GM19452 (cell line): ENCODE data around the gene IRAK1BP1.
"Not testable (repeated sequence)": the region's sequence is repeated elsewhere in the genome, so short reads cannot be mapped to it uniquely, and the experiment has no call there.

Source experiments
- ATAC-seq: cut with Tn5 transposase; IDR thresholded peaks from one replicate; pipeline ENCODE4 v1.9.1; 2021; ENCODE audit not compliant: unreplicated experiment

The IRAK1BP1 gene

GRCh38 chr6:78867370-78868040 is at the start of gene IRAK1BP1:
TSS of gene IRAK1BP1 (plus strand) at chr6:78867551. CDS start at chr6:78867577, 26 bp downstream.
- peak; percentile 98 for ATAC-seq

DNA sequence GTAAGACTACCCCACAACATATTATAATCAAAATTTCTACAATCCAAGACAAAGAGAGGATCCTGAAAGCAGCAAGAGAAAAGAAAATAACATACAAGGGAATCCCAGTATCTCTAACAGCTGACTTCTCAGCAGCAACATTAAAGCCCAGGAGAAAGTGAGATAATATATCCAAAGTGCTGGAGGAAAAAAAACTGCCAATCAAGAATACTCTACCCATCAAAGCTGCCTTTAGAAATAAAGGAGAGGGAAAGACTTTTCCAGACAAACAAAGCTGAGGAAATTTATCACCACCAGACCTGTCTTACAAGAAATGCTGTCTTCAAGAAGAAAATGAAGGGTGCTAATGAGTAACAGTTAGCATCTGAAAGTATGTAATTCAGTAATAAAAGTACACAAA is 43.3 kb upstream of the IRAK1BP1 start:
- no peak for ATAC-seq

- peak; percentile 54 for ATAC-seq
These were observed 37.9 kb upstream of the IRAK1BP1 start for GRCh38 chr6:78829407-78829806.

- no peak for ATAC-seq
These were observed 36.5 kb upstream of the IRAK1BP1 start for GRCh38 chr6:78830805-78831204.

- no peak for ATAC-seq
These were observed 35.9 kb upstream of the IRAK1BP1 start for GRCh38 chr6:78831492-78831891.

- ATAC-seq, result peak; percentile 60
These were observed 35.1 kb upstream of the IRAK1BP1 start for GRCh38 chr6:78832091-78832808.

DNA sequence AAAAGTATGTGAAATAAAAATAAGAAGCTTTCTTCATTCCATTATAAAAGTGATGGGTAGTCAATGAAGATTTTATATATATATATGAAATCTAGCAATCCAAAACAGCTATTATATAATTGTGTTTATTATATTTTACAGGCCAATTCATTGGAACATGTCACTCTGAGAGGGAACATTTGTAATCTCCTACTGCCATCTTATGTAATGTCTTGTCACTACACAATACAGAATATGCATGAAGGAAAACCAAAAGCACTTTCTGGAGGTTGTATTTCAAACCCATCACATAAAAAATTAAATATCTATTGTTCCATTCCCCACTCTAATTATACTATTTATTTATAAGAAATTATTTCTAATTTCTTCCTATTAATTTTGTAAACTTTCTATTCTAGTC is 31.5 kb upstream of the IRAK1BP1 start:
- ATAC-seq, result no peak

DNA sequence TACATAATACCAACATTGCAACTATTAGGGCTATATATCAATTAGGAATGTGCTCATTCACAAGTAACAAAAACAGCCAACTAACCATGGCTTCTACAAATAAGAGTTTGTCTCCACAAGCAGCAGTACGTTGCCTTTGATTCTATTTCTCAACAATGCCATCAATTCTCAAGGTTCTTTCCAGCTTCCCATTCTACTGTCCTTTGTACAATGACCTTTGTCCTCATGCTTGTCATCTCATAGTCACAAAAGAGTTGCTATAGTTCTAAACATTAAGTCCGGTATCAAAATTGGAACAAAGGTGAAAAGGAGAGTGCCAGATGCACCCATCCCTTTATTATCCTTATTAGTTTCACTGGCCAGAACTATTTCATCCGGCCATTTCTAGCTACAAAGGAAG is 30.8 kb upstream of the IRAK1BP1 start:
- no peak for ATAC-seq

- no peak for ATAC-seq
These were observed 26.2 kb upstream of the IRAK1BP1 start for GRCh38 chr6:78841111-78841510.

DNA sequence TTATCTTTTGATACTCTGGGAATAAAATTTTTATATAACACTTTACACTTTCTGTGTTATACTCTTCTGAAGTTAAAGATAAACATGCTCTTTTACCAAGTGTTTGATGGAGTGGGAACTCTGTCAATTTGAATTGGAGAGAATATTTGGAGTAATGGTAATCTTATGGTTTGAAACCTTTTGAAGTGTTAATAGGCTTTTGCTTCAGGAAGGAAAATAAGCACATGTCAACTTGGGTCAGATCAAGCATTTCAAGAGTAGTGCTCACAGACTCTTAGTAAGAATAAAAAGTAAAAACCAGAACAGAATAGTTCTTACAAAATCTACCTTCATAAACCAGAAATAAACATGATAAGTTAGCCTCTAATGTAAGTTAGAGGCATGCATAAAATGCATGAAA is 24.4 kb upstream of the IRAK1BP1 start:
- ATAC-seq, result no peak

- no peak for ATAC-seq
These were observed 22.5 kb upstream of the IRAK1BP1 start for GRCh38 chr6:78844899-78845298.

- no peak for ATAC-seq
These were observed 21.8 kb upstream of the IRAK1BP1 start for GRCh38 chr6:78845567-78845966.

- ATAC-seq, result no peak
These were observed 16.7 kb upstream of the IRAK1BP1 start for GRCh38 chr6:78850621-78851020.

DNA sequence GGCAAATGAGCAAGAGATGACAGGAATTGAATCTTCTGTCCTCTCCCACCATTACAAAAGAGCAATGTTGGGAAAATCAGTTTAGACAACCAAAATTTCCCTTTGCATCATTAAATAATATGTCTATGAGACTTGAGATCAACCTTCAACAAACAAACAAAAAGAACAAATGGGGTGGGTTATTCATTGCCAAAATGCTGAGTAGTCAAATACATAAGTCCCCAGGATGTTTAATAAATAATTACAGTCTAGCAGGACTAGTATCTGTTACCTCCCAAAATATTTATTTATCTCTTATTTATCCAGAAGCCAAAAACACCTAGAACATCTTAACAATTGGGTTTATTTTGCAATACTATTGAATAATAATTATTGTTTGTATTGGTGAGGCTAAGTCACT is 16.2 kb upstream of the IRAK1BP1 start:
- ATAC-seq, result no peak

DNA sequence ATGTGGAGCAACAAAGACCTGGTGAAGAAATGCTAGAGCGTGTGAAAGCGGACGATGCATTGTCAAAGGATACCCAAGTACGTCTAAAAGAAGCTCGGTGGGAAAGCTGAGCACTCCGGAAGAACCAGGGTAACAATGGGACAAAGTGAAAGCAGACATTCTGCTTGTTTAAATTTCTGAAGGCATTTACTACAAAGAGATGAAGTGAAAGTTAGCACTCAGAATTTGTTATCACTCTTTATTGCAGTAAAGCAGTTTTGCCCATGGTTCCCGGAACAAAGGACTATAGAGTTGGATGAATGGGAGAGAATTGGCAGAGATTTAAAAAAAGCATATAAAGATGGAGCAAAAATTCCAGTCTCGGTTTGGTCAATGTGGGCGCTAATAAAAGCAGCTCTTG is 12.8 kb upstream of the IRAK1BP1 start:
- no peak for ATAC-seq

DNA sequence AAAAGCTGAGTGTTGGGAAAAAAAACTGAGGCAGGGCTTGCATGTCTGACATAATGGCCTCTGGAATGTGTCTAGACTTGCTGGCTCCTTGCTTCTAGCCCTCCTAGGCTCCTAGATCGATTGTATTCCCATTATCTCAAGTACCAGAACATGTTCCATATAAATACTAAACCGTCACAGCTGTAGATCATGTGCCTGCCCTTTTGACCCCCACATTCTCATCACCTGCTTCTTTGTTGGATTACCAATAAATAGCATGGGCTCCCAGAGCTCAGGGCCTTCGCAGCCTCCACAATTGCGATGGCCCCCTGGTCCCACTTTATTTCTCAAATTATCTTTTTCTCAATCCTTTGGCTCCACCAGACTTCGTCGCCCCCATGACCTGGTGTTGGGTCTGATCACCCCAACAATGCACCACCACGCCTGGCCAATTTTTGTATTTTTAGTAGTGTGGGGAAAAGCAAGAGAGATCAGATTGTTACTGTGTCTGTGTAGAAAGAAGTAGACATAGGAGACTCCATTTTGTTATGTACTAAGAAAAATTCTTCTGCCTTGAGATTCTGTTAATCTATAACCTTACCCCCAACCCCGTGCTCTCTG is 8.9 kb upstream of the IRAK1BP1 start:
- not testable (repeated sequence) for ATAC-seq

DNA sequence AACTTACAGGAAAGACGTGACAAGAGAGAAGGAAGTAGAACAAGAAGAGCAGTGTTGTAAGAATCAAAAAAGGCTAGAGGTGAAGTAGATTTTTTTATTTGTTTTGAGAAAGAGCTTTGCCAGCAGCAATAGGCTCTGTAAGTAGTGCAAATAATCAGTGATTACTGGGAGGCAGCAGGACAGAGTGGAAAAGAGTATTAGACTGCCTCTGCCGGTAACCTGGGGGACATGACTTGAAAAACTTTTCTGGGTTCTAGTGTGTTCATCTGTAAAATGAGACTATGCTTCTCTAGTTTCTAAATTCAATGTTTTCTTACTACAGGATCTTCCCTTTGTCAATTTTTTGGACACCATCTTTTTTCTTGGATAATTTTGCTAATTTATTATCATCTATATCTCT is 5.8 kb upstream of the IRAK1BP1 start:
- ATAC-seq, result no peak

DNA sequence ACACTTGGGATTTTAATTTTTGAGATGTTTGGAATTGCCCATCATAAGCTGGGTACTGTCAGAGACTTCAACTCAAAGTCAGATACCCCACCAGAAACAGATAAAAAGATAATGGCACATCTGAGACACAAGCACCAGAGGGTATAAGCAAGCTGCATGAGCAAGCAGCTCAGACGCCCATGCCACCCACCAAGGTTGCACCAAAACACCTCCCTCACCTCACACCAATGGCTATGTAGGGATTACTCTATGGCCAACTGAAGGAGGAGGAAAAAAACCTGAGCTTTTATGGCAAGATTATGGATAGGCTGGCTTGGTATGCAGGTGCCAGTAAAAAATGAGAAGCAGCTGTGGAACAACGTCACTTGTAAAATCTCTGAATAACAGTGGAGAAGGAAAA is 3.8 kb upstream of the IRAK1BP1 start:
- no peak for ATAC-seq

- ATAC-seq, result no peak
These were observed 2.4 kb upstream of the IRAK1BP1 start for GRCh38 chr6:78864957-78865356.

DNA sequence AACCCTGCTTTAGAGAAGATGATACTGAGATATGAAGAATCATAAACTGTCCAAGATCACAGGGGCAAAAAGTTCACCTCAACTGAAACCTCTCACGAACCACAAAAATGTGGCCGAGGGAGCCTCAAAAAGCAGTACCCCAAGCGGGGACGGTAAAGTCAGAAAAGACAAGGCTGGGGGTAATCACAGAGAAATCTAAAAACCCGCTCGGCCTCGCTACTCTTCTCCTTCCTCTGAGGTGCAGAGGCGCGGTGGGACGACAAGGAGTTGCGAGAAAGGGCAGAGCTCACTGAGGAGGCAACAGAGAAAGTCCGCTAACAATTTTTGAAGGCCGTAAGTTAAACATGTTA is 356 bp upstream of the IRAK1BP1 start:
- ATAC-seq, result peak; percentile 40

DNA sequence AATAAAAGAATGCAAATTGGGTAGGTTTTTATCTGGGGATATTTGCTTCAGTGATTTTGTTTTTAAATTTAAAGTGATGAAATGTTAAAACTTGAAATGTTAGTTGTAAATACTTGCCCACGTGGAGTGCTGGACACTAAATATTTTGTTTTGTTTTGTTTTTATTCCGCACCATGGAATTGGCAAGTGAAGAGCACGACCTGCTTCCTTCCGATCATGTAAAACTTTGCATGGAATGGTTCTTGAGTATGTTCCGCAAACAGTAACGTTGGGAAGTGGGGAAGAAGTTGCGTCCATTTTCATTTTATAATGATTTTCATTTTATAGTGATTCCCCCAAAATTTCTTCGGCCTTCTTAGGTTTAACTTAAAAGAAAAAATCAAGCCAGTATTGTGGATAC is 765 bp downstream of the IRAK1BP1 start:
- no peak for ATAC-seq

DNA sequence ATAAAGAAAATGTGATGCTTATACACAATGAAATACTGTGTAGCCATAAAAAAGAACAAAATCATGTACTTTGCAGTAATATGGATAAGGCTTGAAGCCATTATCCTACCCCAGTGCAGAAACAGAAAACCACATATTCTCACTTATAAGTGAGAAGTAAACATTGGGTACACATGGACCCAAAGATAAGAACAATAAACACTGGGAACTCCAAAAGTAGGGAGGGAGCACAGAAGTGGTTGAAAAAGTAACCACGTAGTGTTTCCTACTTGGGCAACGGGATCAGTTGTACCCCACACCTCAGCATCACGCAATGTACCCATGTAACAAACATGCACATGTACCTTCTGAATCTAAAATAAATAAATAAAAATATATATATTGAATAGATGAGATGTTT is 8.2 kb downstream of the IRAK1BP1 start:
- no peak for ATAC-seq
